ENCODE results near the gene PRLR. TPM values are rescaled to one million over a fixed set of nuclear protein-coding genes. Genes with fewer than 3 reads are reported as not detected.

The PRLR gene
- total and polyA plus RNA-seq, 2 of the 8 experiments (the other 6 are each of a cell fraction or from before 2014, with no cell fraction given): 0.53 to 2.5 TPM

- H3K23me2 ChIP-seq (ENCODE audit: low read depth, low read length): no peaks in the 10 kb centered on the region
- no peak overlapping the region for H3K56ac ChIP-seq (replicated peaks; ENCODE audit: insufficient read length, low read depth, low read length)
- POLR2A ChIA-PET (ENCODE audit: partially characterized antibody): no interaction called here
- H3K14ac ChIP-seq (ENCODE audit: insufficient read length): no peak overlapping the region
- no peaks in the 10 kb centered on the region for H3K27me3 ChIP-seq (replicated peaks in 1 of 4; ENCODE audit: control insufficient read depth in 3 of 4, extremely low read depth in 1 of 4, insufficient read depth in 3 of 4, low read length in 3 of 4)
- no peak overlapping the region; a peak in 1 of 7 replicates for H3K9ac ChIP-seq (replicated peaks in 1 of 4; ENCODE audit: extremely low read depth in 1 of 4, low read depth in 3 of 4, low read length in 3 of 4)
- H3K4me1 ChIP-seq (replicated peaks in 1 of 4; ENCODE audit: control insufficient read depth in 3 of 4, insufficient read depth in 4 of 4, low read length in 3 of 4): 0 out of 7 replicates have a peak, but pooled peaks cover 0 to 2% (median 0%) of the 10 kb centered on the region in 4 experiments
- WGBS, 2 experiments (ENCODE audit: extremely low coverage in 1 of 2, insufficient coverage in 1 of 2, insufficient read length in 1 of 2, insufficient replicate concordance in 2 of 2, low coverage in 1 of 2, low lambda C conversion rate in 2 of 2, missing lambda C conversion rate in 1 of 2): 92% methylated on average over 7 of the region's 7 CpGs; no CpG with 5 or more reads in 1 of the 2 experiments
- H4K5ac ChIP-seq (ENCODE audit: insufficient read length, low read depth, low read length): no peak overlapping the region
- no peaks in the 10 kb centered on the region for H3K36me3 ChIP-seq (ENCODE audit: control insufficient read depth in 2 of 4, insufficient read depth in 4 of 4, low read length in 3 of 4)
- no peak overlapping the region for H2BK120ac ChIP-seq (replicated peaks; ENCODE audit: low read depth, low read length)
- no peak overlapping the region for H3K18ac ChIP-seq (ENCODE audit: extremely low read depth, low read length)
- no peak overlapping the region for H2AFZ ChIP-seq (ENCODE audit: low read length)
- no peaks in the 10 kb centered on the region for H3K79me1 ChIP-seq (ENCODE audit: low read depth, low read length)
- no peak overlapping the region for H2AK5ac ChIP-seq (ENCODE audit: low read depth, low read length)
- no peak overlapping the region for H3K4ac ChIP-seq (replicated peaks; ENCODE audit: insufficient read length, low read depth, low read length)
- DNase-seq (ENCODE audit: low read depth in 1 of 2, low spot score in 2 of 2): no peak
- H3K23ac ChIP-seq (ENCODE audit: insufficient read length): no peak overlapping the region
- H4K91ac ChIP-seq (replicated peaks; ENCODE audit: insufficient read length, low read length): no peak overlapping the region
- H4K8ac ChIP-seq (ENCODE audit: extremely low read depth, insufficient read depth, low read length): no peak overlapping the region
- no peak overlapping the region for H3K27ac ChIP-seq (ENCODE audit: low read depth, low read length)
- CTCF ChIA-PET (ENCODE audit: partially characterized antibody): interaction anchor here (1.0 to 1.6 kb wide), 3 partner anchors 13 to 90 kb away, joined by 3 to 7 read pairs (median 5); no protein-coding TSS in a partner anchor
- no peak overlapping the region for H3K4me3 ChIP-seq (ENCODE audit: extremely low read depth in 1 of 4, insufficient read depth in 2 of 4, low read depth in 3 of 4, low read length in 4 of 4)
- H2BK12ac ChIP-seq (ENCODE audit: low read depth, low read length): no peak overlapping the region
- FAIRE-seq: no peak
- H3K4me2 ChIP-seq (ENCODE audit: insufficient read depth in 1 of 2, low read depth in 2 of 2, low read length in 2 of 2): no peak overlapping the region
- H3K79me2 ChIP-seq (ENCODE audit: control insufficient read depth in 1 of 2, insufficient read depth in 2 of 2, low read length in 2 of 2): no peaks in the 10 kb centered on the region
- peaks cover 2 to 5% of the 10 kb centered on the region in 2 experiments; a peak in 1 of 4 replicates for H3K9me3 ChIP-seq (ENCODE audit: insufficient read depth in 2 of 2, low read depth in 1 of 2, low read length in 1 of 2)
- no peak overlapping the region for H2BK5ac ChIP-seq (ENCODE audit: low read depth, low read length)
- no peak overlapping the region for H2BK15ac ChIP-seq (ENCODE audit: low read length)
- H4K20me1 ChIP-seq (replicated peaks in 1 of 2; ENCODE audit: control insufficient read depth in 1 of 2, insufficient read depth in 2 of 2, low read length in 2 of 2): no peaks in the 10 kb centered on the region
- no peak overlapping the region for H2BK20ac ChIP-seq (ENCODE audit: low read length)
- TF ChIP-seq, protein P1, sequence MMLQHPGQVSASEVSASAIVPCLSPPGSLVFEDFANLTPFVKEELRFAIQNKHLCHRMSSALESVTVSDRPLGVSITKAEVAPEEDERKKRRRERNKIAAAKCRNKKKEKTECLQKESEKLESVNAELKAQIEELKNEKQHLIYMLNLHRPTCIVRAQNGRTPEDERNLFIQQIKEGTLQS (IDR thresholded peaks at IDR 0.05; ENCODE audit: insufficient read depth, low read depth, low read length): no peak
- TF ChIP-seq E2F6 (IDR thresholded peaks at IDR 0.05) (no peak), BRCA1 (IDR thresholded peaks at IDR 0.05; ENCODE audit: low read depth, low read length) (no peak), CTCF (IDR thresholded peaks at IDR 0.05; ENCODE audit: control extremely low read depth in 1 of 3, insufficient read depth in 1 of 3, low read depth in 1 of 3, low read length in 3 of 3) (no peak), SUZ12 (IDR thresholded peaks at IDR 0.05; ENCODE audit: low read length) (no peak), ATF2 (IDR thresholded peaks at IDR 0.05; ENCODE audit: low read length) (no peak), HDAC6 (IDR thresholded peaks at IDR 0.05; ENCODE audit: low read depth, low read length) (no peak), KDM5A (IDR thresholded peaks at IDR 0.05; ENCODE audit: low read length) (no peak)
Observed at GRCh38 chr5:35180046-35180445, 50.2 kb downstream of the PRLR start.
